Ovary (tissue), 3 donors: ENCODE measurements around the gene WASF1.

Source experiments
- CTCF ChIP-seq, 3 donors: fragments of 450-650 bp in 2 of 3; fragments of 200-600 bp in 1 of 3; IDR thresholded peaks; one replicate each; pipeline versions ENCODE4 v1.5.1 to v1.8.0; 2016 to 2022; ENCODE audit warnings: antibody characterized with exemption in 3 of 3, mild to moderate bottlenecking in 1 of 3
- POLR2A ChIP-seq: fragments of 450-650 bp; IDR thresholded peaks from one replicate; pipeline ENCODE4 v1.6.1; 2017; ENCODE audit warnings: antibody characterized with exemption, mild to moderate bottlenecking, moderate library complexity
- donor health status: DM: no; HTN: no; CAD: no.

- TF ChIP-seq CTCF (IDR thresholded peaks at IDR 0.05), result no peak
- no peak for TF ChIP-seq POLR2A
Measured at GRCh38 chr6:110090876-110091275, 88.6 kb downstream of the WASF1 start.
